ENCODE measurements around the gene PUSL1. TPM values are rescaled to one million over a fixed set of nuclear protein-coding genes. Genes with fewer than 3 reads are reported as not detected.

Gene PUSL1
- polyA plus RNA-seq, 2 of the 4 experiments (the other 2 are of a cell fraction): 7.4 to 14.6 TPM

DNA sequence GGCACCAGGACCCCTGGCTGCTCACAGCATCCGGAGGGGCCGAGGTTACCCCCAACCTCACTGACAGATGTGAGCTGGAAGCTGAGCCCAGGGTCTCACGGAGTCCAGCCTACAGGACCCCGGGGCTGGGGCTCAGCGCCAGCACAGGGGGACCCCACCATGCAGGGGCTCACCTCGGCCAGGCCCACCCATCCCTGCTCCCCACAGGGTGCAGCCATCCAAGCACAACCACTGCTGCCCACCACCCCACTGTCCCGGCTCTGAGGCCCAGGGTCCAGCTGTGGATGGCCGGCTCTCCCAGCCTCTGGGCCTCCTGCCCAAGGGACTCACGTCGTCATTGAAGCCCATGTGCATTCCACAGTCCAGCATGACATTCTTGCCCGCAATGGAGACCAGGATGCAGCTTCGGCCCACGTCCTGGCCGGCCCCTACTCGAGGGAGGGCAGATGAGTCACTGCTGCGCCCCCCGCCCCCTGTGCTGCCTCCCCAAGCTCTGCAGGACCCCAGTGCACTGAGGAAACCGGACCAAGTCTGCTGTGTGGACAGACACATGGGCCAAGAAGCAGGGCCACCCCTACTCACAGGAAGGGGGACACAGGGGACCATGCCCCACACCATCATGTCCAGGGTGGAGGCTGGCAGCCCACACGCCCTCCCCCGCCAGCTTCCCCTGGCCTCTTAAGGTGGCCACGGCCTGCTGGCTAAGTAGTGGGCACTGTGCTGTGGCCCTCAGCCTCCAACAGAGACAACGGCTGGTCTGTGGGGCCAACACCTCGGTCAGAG lies 12.5 kb downstream of the PUSL1 start (continued):
- TF ChIP-seq NPAS2 (CRISPR knock-in tag; IDR thresholded peaks at IDR 0.05; ENCODE audit: borderline replicate concordance): no peak
- no peak for TF ChIP-seq MYC (IDR thresholded peaks at IDR 0.05; ENCODE audit: borderline replicate concordance, low read length)
- no peak for TF ChIP-seq MAFK (IDR thresholded peaks at IDR 0.05; ENCODE audit: partially characterized antibody)
- TF ChIP-seq JUNB (IDR thresholded peaks at IDR 0.05): no peak

DNA sequence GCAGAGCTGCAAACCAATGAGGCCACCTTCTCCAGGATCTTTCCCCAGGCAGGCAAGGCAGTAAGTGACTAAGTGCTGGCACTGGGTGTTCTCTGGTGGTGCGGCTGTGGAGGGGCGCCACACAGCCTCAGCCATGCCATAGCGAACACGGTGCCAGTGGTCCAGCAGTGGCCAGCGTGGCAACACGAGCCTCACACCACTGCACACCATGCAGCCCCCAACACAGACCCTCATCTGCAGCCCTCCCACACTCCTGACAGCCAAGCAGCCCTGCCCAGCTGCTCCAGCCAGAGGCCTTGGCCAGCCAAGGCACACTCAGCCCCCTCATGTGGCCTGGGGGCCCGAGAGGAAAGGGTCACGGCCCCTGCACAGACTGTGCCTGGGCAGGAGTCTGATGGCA lies 13.1 kb downstream of the PUSL1 start:
- Histone ChIP-seq H3K4me3 (no peak overlapping the region), H3K4me1 (peaks cover 27% of the 10 kb centered on the region), H3K27ac (no peak overlapping the region), H3K9me3 (no peaks in the 10 kb centered on the region), H3K4me2 (no peak overlapping the region)
- ATAC-seq (no peak), FAIRE-seq (no peak), DNase-seq (ENCODE audit: low read depth in 1 of 2, low spot score in 1 of 2) (no peak)
- WGBS (ENCODE audit: missing lambda C conversion rate): 92% methylated on average over 4 of the region's 8 CpGs
- TF ChIP-seq, protein P1, sequence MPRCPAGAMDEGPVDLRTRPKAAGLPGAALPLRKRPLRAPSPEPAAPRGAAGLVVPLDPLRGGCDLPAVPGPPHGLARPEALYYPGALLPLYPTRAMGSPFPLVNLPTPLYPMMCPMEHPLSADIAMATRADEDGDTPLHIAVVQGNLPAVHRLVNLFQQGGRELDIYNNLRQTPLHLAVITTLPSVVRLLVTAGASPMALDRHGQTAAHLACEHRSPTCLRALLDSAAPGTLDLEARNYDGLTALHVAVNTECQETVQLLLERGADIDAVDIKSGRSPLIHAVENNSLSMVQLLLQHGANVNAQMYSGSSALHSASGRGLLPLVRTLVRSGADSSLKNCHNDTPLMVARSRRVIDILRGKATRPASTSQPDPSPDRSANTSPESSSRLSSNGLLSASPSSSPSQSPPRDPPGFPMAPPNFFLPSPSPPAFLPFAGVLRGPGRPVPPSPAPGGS (IDR thresholded peaks at IDR 0.05): no peak
- TF ChIP-seq, protein P2, sequence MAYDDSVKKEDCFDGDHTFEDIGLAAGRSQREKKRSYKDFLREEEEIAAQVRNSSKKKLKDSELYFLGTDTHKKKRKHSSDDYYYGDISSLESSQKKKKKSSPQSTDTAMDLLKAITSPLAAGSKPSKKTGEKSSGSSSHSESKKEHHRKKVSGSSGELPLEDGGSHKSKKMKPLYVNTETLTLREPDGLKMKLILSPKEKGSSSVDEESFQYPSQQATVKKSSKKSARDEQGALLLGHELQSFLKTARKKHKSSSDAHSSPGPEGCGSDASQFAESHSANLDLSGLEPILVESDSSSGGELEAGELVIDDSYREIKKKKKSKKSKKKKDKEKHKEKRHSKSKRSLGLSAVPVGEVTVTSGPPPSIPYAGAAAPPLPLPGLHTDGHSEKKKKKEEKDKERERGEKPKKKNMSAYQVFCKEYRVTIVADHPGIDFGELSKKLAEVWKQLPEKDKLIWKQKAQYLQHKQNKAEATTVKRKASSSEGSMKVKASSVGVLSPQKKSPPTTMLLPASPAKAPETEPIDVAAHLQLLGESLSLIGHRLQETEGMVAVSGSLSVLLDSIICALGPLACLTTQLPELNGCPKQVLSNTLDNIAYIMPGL (CRISPR knock-in tag; IDR thresholded peaks at IDR 0.05; ENCODE audit: borderline replicate concordance): no peak
- TF ChIP-seq, protein P3, sequence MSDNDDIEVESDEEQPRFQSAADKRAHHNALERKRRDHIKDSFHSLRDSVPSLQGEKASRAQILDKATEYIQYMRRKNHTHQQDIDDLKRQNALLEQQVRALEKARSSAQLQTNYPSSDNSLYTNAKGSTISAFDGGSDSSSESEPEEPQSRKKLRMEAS (IDR thresholded peaks at IDR 0.05): no peak
- no peak for TF ChIP-seq GATA3 (IDR thresholded peaks at IDR 0.05; ENCODE audit: borderline replicate concordance)
- TF ChIP-seq ESRRA (IDR thresholded peaks at IDR 0.05; ENCODE audit: borderline replicate concordance, low read length): no peak
- POLR2A ChIA-PET: no interaction called here
- CTCF ChIA-PET: interaction anchor here (1.4 kb wide), 1 partner anchor 27 kb away, joined by 5 read pairs; no protein-coding TSS in a partner anchor

DNA sequence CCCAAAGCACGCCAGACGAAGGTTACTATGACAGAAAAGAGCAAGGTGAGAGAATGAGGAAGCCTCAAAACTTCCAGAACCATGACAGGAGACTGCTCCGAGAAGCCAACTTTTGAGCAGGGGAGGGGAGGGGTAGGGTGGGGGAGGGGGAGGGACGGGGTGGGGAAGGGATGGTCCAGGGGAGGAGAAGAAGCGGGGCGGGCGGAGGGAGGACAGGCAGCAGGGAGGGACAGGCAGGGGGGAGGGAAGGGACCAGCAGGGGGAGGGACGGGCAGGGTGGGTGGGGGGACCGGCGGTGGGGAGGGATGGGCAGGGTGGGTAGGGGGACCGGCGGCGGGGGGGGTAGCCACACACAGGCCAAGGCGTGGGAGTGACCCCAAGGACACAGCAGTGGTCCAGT lies 14.0 kb downstream of the PUSL1 start:
- 93% methylated on average over 2 of the region's 14 CpGs for WGBS (ENCODE audit: missing lambda C conversion rate)
- no peak for FAIRE-seq
- no peak for DNase-seq (ENCODE audit: low read depth in 1 of 2, low spot score in 1 of 2)
- H3K4me1 ChIP-seq: peaks cover 25% of the 10 kb centered on the region
- H3K27ac ChIP-seq: no peak overlapping the region
- no peak overlapping the region for H3K4me2 ChIP-seq
- ChIA-PET POLR2A (no interaction called here), CTCF (no interaction called here)
- no peaks in the 10 kb centered on the region for H3K9me3 ChIP-seq
- ATAC-seq: no peak
- TF ChIP-seq RCOR1 (IDR thresholded peaks at IDR 0.05; ENCODE audit: low read depth, low read length): no peak
- TF ChIP-seq, protein P4, sequence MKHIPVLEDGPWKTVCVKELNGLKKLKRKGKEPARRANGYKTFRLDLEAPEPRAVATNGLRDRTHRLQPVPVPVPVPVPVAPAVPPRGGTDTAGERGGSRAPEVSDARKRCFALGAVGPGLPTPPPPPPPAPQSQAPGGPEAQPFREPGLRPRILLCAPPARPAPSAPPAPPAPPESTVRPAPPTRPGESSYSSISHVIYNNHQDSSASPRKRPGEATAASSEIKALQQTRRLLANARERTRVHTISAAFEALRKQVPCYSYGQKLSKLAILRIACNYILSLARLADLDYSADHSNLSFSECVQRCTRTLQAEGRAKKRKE (CRISPR knock-in tag; IDR thresholded peaks at IDR 0.05; ENCODE audit: low read depth): no peak
- H3K4me3 ChIP-seq: no peak overlapping the region

DNA sequence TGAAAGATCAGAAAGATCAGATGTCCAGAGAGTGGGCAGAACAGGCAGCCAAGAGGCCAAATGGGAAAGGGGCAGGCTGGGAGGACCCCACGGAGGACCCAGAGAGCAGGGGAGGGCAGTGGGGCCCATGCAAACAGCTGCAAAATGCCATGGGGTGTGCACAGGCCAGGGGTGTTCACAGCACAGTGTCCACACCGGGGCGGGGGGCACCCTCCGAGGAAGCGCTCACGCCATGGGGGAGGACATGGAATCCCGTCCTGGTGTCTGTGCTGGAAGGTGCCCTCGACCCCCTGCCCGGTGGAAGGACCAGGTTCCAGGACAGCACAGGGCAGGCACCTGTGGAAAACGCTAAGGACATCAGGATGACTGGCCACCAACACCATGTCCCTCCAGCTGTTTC lies 14.6 kb downstream of the PUSL1 start:
- FAIRE-seq: no peak
- 87% methylated on average over 2 of the region's 10 CpGs for WGBS (ENCODE audit: missing lambda C conversion rate)
- no peak overlapping the region for H3K27ac ChIP-seq
- DNase-seq (ENCODE audit: low read depth in 1 of 2, low spot score in 1 of 2): no peak
- no peaks in the 10 kb centered on the region for H3K9me3 ChIP-seq
- TF ChIP-seq, protein P5, sequence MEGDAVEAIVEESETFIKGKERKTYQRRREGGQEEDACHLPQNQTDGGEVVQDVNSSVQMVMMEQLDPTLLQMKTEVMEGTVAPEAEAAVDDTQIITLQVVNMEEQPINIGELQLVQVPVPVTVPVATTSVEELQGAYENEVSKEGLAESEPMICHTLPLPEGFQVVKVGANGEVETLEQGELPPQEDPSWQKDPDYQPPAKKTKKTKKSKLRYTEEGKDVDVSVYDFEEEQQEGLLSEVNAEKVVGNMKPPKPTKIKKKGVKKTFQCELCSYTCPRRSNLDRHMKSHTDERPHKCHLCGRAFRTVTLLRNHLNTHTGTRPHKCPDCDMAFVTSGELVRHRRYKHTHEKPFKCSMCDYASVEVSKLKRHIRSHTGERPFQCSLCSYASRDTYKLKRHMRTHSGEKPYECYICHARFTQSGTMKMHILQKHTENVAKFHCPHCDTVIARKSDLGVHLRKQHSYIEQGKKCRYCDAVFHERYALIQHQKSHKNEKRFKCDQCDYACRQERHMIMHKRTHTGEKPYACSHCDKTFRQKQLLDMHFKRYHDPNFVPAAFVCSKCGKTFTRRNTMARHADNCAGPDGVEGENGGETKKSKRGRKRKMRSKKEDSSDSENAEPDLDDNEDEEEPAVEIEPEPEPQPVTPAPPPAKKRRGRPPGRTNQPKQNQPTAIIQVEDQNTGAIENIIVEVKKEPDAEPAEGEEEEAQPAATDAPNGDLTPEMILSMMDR (IDR thresholded peaks at IDR 0.05): no peak
- TF ChIP-seq ZNF302 (CRISPR knock-in tag; IDR thresholded peaks at IDR 0.05) (no peak), PHF8 (IDR thresholded peaks at IDR 0.05; ENCODE audit: borderline replicate concordance, low read depth) (no peak), RAD21 (conservative IDR thresholded peaks at IDR 0.05 in 1 of 2, IDR thresholded peaks at IDR 0.05 in 1 of 2) (no peak), MAZ (IDR thresholded peaks at IDR 0.05; ENCODE audit: borderline replicate concordance, low read depth, low read length) (no peak), CEBPB (IDR thresholded peaks at IDR 0.05) (no peak), KDM1A (IDR thresholded peaks at IDR 0.05; ENCODE audit: low read depth) (no peak), HOXB5 (CRISPR knock-in tag; IDR thresholded peaks at IDR 0.05) (no peak), RCOR1 (IDR thresholded peaks at IDR 0.05; ENCODE audit: low read depth, low read length) (no peak), MYC (IDR thresholded peaks at IDR 0.05; ENCODE audit: borderline replicate concordance, low read length) (no peak), FOXS1 (CRISPR knock-in tag; IDR thresholded peaks at IDR 0.05) (no peak), BHLHE40 (IDR thresholded peaks at IDR 0.05; ENCODE audit: low read depth, low read length) (no peak), HEYL (CRISPR knock-in tag; IDR thresholded peaks at IDR 0.05) (no peak), ZC3H11A (IDR thresholded peaks at IDR 0.05) (no peak), SMC3 (IDR thresholded peaks at IDR 0.05) (no peak)
- TF ChIP-seq, protein P6, sequence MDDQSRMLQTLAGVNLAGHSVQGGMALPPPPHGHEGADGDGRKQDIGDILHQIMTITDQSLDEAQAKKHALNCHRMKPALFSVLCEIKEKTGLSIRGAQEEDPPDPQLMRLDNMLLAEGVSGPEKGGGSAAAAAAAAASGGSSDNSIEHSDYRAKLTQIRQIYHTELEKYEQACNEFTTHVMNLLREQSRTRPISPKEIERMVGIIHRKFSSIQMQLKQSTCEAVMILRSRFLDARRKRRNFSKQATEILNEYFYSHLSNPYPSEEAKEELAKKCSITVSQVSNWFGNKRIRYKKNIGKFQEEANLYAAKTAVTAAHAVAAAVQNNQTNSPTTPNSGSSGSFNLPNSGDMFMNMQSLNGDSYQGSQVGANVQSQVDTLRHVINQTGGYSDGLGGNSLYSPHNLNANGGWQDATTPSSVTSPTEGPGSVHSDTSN (IDR thresholded peaks at IDR 0.05): no peak
- H3K4me3 ChIP-seq: no peak overlapping the region
- H3K4me1 ChIP-seq: peaks cover 20% of the 10 kb centered on the region
- CTCF ChIA-PET: interaction anchor here (1.0 kb wide), 1 partner anchor 303 kb away, joined by 3 read pairs; the partner anchor contains the start of gene AGRN
- ATAC-seq: no peak
- peak overlapping the region; percentile 61 for H3K4me2 ChIP-seq
- POLR2A ChIA-PET: no interaction called here
